ENCODE measurements around the gene FHIT. TPM values are rescaled to one million over a fixed set of nuclear protein-coding genes. Genes with fewer than 3 reads are reported as not detected.

FHIT gene
- total RNA-seq, 2 donors from 2014 or later: 8.7 to 12.7 TPM

DNA sequence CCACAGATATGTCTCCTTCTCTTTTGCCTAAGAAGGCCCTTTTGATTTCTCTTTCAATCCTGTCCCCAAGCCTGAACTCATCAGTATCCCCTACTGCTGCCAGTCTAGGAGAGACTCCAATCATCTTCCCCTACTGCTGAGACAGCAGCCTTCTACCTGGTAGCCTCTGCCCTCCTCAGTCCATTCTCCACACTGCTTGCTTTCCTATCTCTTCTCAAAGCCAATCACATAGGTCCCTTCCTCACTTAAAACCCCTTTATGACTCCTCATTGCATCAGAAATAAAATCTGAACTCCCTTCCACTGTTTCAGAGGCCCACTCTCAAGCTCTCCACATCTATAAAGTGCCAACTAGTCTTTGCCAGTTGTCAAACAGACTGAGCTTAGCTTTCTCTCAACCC is 1119.6 kb downstream of the FHIT start:
- ATAC-seq (no peak), DNase-seq (no peak)
- intact Hi-C loops (cut with DNase I): no loop called here

DNA sequence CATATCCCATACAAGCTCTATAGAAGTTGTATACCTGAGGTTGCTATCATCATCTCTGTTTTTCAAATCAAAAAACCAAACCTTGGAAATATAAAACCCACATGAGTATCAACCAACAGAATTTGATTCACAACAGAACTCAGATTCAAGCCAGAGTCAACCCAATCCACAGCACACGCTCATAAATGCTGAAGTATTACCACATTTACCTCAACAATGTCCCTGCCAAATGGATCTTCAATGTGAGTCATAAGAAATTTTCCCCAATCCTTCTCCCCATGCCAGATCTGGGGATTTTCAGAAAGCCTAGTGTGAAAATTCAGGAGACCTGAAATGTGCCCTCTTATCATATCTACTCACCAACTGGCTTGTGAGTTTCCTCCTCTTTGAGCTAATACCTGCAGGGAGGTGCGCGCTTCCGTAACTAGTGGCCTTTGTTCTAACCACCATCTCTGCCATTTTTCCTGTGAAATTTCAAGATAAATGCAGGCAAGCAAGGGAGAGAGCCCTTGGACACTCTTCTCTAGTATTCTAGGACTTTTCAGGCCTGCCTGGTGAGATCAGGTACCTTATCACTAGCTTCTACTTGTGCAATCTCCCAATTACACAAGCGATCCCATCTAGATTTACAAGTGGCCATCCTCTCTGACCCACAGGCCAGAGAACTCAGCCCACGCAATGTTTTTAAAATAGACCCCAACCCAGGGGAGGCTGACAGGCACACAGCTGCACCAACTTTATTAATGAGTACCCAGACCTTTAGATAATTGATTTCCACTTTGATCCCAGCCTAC is 1124.5 kb downstream of the FHIT start:
- ATAC-seq (no peak), DNase-seq (no peak)
- intact Hi-C loops (cut with DNase I): no loop called here

GRCh38 chr3:60125686-60126085 is 1125.6 kb downstream of the FHIT start:
- intact Hi-C loops (cut with DNase I): no loop called here
- ATAC-seq: no peak
- no peak for DNase-seq

DNA sequence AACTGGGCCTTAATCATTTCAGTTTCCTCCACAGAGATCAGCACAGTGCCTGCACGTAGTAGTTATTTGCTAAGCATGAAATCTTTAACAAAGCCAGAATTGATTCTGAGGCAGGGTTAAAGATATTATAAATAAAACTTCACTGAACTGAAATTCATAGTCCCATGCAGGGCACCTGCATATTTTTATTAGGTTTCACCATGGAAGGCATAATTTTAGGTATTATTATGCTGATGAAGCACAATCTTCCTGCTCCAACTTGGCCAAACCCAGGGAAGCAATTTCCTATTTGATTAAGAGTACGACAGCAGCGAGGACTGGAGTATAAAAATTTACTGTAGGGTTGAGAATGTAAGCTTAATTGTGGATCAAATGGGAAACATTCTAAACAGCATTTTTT is 1131.0 kb downstream of the FHIT start:
- intact Hi-C loops (cut with DNase I): no loop called here

GRCh38 chr3:60114191-60114590 is 1137.1 kb downstream of the FHIT start:
- ATAC-seq: no peak
- intact Hi-C loops (cut with DNase I): no loop called here
- no peak for DNase-seq

More for the DNA sequence above, 1131.0 kb downstream of the FHIT start:
- no peak for ATAC-seq
- no peak for DNase-seq

- no peak for DNase-seq
- intact Hi-C loops (cut with DNase I): no loop called here
- no peak for ATAC-seq
Measured at GRCh38 chr3:60107275-60107674, 1144.0 kb downstream of the FHIT start.

- no peak for ATAC-seq
- DNase-seq: no peak
- intact Hi-C loops (cut with DNase I): no loop called here
Measured at GRCh38 chr3:60102154-60102553, 1149.1 kb downstream of the FHIT start.

GRCh38 chr3:60101621-60102020 is 1149.6 kb downstream of the FHIT start:
- intact Hi-C loops (cut with DNase I): no loop called here
- ATAC-seq (no peak), DNase-seq (peak; percentile 35)

GRCh38 chr3:60096403-60096802 is 1154.8 kb downstream of the FHIT start:
- DNase-seq (no peak), ATAC-seq (no peak)
- intact Hi-C loops (cut with DNase I): no loop called here

DNA sequence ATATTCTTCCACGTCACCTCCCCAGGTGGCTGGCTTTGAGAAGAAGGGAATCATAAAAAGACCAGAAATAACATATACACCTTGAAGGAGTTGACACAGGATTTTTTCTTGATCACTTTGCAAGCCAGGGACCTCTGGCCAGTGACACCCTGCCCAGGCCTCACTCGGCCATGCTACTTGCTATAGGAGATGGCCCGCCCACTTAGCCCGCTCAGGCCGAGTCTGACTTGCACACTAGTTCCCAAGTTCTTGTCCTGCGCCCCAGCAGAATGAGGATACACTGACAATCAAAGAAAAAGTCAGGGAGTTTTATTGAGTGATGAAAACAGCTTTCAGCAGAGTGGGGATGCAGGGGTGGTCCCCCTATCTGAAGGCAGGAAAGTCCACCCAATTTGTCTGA is 1155.3 kb downstream of the FHIT start:
- ATAC-seq (no peak), DNase-seq (no peak)
- intact Hi-C loops (cut with DNase I): no loop called here

DNA sequence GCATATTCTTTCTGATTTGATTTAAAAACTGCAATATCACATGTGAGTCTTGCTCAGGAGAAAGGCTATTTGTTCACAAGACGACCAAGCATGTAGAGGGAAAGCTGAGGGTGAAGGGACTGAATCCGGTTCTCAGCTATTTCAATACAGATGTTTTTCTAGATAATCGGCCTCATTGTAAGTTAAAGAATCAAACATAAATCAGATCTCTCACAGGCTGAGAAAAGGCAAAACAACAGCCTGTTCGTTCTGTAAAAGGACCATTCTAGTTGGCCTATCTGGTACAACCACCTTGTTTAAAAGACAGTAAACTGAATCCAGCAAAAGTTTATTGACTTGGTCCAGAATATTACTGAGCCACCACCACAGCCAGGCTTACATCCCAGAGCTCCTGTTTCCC is 1155.7 kb downstream of the FHIT start:
- intact Hi-C loops (cut with DNase I): no loop called here
- DNase-seq (no peak), ATAC-seq (no peak)

DNA sequence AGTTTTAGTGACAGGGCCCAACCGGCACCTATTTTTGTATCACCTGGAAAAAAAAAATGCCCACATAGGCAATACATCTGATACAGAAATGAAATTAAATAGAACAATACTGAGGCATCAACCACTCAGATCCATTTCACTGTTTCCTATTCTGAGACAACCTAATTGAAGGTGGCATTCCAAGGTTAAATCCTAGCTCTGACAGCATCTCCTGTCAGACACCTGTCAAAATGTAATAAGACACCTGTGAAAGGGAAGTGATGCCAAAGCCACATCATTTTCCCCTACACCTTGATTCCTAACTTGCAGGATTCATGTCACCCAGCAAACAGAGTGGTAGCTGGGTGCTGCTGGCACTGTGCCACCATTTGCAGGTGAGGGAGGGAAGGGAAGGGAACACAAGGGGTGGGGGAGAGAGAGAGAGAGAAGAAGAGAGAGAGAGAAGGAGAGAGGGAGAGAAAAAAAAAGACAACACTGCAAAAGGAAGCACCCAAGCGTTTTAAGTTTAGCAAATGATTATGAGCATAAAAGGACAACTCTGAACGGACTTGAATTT is 1156.8 kb downstream of the FHIT start:
- intact Hi-C loops (cut with DNase I): no loop called here
- ATAC-seq: no peak

GRCh38 chr3:60090548-60090947 is 1160.7 kb downstream of the FHIT start:
- ATAC-seq (no peak), DNase-seq (no peak)
- intact Hi-C loops (cut with DNase I): no loop called here

More for the DNA sequence above, 1156.8 kb downstream of the FHIT start:
- DNase-seq: no peak

DNA sequence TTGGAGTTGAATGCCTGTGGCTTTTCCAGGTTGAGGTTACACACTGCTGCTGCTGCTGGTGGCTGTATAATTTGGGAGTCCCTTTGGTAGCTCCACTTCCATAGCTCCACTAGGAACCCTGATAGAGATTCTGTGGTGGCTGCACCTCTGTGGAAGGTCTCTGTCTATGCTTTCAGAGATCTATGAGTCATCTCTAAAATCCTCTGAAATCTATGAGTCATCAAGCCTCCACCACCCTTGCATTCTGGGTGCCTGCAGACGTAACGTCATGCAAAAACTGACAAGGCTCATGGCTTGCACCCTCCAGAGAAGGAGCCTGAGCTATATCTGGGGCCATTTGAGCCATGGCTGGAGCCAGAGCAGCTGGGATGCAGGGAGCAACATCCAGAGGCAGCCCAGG is 1164.4 kb downstream of the FHIT start:
- ATAC-seq: peak in 1 of 2 donors; percentile 48
- no peak for DNase-seq
- intact Hi-C loops (cut with DNase I): no loop called here

DNA sequence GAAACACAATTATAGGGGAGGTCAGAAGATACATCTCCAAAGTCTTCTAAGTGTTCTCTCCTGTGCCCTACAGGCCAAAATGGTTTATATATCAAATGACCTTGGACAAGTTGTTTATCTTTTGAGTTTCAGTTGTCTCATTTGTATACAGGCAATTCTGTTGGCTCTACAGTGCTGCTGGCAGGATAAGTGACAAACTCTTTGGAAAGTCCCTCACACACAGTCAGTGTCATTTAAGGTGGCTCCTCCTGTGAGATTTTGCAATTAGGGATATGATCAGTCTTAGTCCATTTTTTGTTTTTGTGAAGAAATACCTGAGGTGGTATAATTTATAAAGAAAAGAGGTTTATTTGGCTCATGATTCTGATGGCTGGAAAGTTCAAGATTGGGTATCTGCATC is 1165.6 kb downstream of the FHIT start:
- ATAC-seq (no peak), DNase-seq (no peak)
- intact Hi-C loops (cut with DNase I): no loop called here

GRCh38 chr3:60081381-60082095 is 1169.7 kb downstream of the FHIT start:
- no peak for ATAC-seq
- intact Hi-C loops (cut with DNase I): no loop called here
- DNase-seq: no peak

DNA sequence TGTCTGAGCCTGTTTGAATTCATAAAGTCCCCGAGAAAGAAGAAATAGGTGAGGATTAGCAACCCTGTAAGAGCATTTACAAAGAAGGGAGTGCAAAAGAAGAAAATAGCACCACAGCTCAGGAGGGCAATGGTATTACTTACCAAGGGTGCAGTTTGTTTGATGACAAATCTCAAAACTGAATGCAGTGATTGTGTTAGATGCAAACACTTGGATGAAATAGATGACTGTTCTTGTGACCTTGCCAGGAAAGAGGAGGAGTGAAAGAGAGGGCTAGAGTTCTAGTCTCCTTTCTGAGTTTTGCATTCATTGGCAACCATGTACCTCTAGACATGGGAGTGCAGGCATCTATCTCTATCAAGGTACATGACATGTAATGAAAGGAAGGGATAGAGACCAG is 1170.6 kb downstream of the FHIT start:
- ATAC-seq (no peak), DNase-seq (no peak)
- intact Hi-C loops (cut with DNase I): no loop called here

DNA sequence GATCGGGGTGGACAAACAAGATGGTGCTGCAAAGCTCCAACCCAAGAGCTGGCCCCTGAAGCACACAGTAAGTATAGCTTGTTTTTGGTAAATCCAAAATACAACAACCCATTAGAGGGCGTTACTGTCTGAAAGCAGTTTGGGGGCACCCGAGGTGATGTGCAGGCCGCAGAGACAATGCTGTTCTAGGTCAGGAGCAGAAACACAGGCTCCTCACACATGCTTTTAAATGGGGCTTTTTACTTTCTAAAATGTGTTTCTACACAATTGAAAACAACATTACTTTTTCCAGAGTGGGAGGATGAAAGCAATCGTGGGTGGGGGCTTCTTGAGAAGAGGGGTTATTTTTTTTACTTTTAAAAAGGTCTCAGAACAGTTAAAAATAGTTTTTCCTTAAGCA is 1172.2 kb downstream of the FHIT start:
- no peak for ATAC-seq
- intact Hi-C loops (cut with DNase I): no loop called here
- no peak for DNase-seq

DNA sequence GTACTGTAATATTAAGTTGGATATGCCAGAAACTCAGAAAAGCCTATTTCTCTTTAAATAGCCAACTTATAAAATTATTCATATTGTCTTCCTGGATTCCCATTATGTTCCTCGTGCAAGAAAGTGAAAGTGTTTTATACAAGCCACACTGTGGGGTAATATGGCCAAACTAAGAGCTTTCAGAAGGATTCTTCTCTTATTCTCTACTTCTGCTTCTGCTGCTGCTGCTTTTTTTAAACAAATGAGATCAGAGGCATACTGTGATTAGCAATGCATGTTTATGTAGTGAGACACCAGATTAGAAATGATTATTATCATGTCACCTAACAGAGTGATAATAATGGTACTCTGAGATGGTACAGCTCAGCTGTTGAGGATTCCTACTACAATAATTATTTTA is 1174.9 kb downstream of the FHIT start:
- ATAC-seq: no peak

GRCh38 chr3:60073942-60074341 is 1177.3 kb downstream of the FHIT start:
- intact Hi-C loops (cut with DNase I): no loop called here
- ATAC-seq (no peak), DNase-seq (no peak)

More for the DNA sequence above, 1174.9 kb downstream of the FHIT start:
- DNase-seq: no peak
- intact Hi-C loops (cut with DNase I): no loop called here

- DNase-seq (no peak), ATAC-seq (no peak)
- intact Hi-C loops (cut with DNase I): no loop called here
Measured at GRCh38 chr3:60073228-60073627, 1178.0 kb downstream of the FHIT start.

Measured in left cardiac atrium (tissue), 4 donors.